Neuronal stem cell (in vitro differentiated cells): ENCODE results near the gene LRP11.

ENCODE experiments used
- DNase-seq: peaks from one replicate; pipeline ENCODE4 v3.0.0-alpha.2; 2013; ENCODE audit warnings: low spot score
- H2AFZ ChIP-seq: one replicate; pipeline ENCODE4 v1.6.1; 2013; ENCODE audit warnings: mild to moderate bottlenecking, low read length, inconsistent platforms
- H2AK5ac ChIP-seq: 2 replicates; pipeline ENCODE4 v1.6.1; 2013; ENCODE audit warnings: low read depth, mild to moderate bottlenecking, inconsistent platforms, low read length, moderate library complexity, mixed read lengths
- H2BK120ac ChIP-seq: 2 replicates; pipeline ENCODE4 v1.6.1; 2013; ENCODE audit warnings: low read depth, mild to moderate bottlenecking, inconsistent platforms, low read length, moderate library complexity, mixed read lengths
- H2BK12ac ChIP-seq: one replicate; pipeline ENCODE4 v1.6.1; 2013; ENCODE audit warnings: low read length, inconsistent platforms
- H2BK15ac ChIP-seq: 2 replicates; pipeline ENCODE4 v1.6.1; 2013; ENCODE audit warnings: mild to moderate bottlenecking, low read length, inconsistent platforms, mixed read lengths
- H2BK5ac ChIP-seq: one replicate; pipeline ENCODE4 v1.6.1; 2013; ENCODE audit warnings: inconsistent platforms, mild to moderate bottlenecking, low read length, moderate library complexity
- H3K14ac ChIP-seq: one replicate; pipeline ENCODE4 v1.6.1; 2013; ENCODE audit warnings: low read length, inconsistent platforms
- H3K18ac ChIP-seq: 2 replicates; pipeline ENCODE4 v1.6.1; 2013; ENCODE audit warnings: low read length, inconsistent platforms
- H3K23ac ChIP-seq: 2 replicates; pipeline ENCODE4 v1.6.1; 2013; ENCODE audit warnings: low read depth, mild to moderate bottlenecking, mixed read lengths, low read length, inconsistent platforms; ENCODE audit not compliant: poor library complexity
- H3K27ac ChIP-seq: replicated peaks from 3 replicates; pipeline ENCODE4 v1.5.1; 2013; ENCODE audit warnings: low read length, inconsistent platforms
- H3K27me3 ChIP-seq, 3 experiments: 2 replicates each; pipeline ENCODE4 v1.6.1; 2013; ENCODE audit warnings: low read length in 3 of 3, mild to moderate bottlenecking in 2 of 3, inconsistent platforms in 1 of 3, low read depth in 1 of 3, mixed read lengths in 1 of 3, moderate library complexity in 1 of 3; ENCODE audit not compliant: control insufficient read depth in 3 of 3, insufficient read depth in 3 of 3
- H3K36me3 ChIP-seq, 2 donors: replicated peaks in 1 of 2; 2 replicates each; pipeline ENCODE4 v1.6.1; 2013; ENCODE audit warnings: low read length in 2 of 2; ENCODE audit not compliant: control insufficient read depth in 2 of 2, insufficient read depth in 2 of 2
- H3K4ac ChIP-seq: 2 replicates; pipeline ENCODE4 v1.6.1; 2013; ENCODE audit warnings: inconsistent platforms, mild to moderate bottlenecking, low read length, moderate library complexity
- H3K4me1 ChIP-seq, 2 donors: 1 replicate in 1 of 2; 2 replicates in 1 of 2; pipeline ENCODE4 v1.6.1; 2013; ENCODE audit warnings: low read length in 2 of 2, low read depth in 1 of 2; ENCODE audit not compliant: control insufficient read depth in 2 of 2, insufficient read depth in 1 of 2
- H3K4me2 ChIP-seq: one replicate; pipeline ENCODE4 v1.6.1; 2013; ENCODE audit warnings: mild to moderate bottlenecking, low read length, inconsistent platforms; ENCODE audit not compliant: insufficient read depth, poor library complexity, severe bottlenecking
- H3K4me3 ChIP-seq, 2 donors: 2 replicates each; pipeline ENCODE4 v1.5.1; 2013; ENCODE audit warnings: low read length in 2 of 2, mild to moderate bottlenecking in 2 of 2, inconsistent platforms in 1 of 2, moderate library complexity in 1 of 2
- H3K79me1 ChIP-seq: one replicate; pipeline ENCODE4 v1.6.1; 2013; ENCODE audit warnings: low read depth, mild to moderate bottlenecking, inconsistent platforms, low read length, moderate library complexity
- H3K9ac ChIP-seq: one replicate; pipeline ENCODE4 v1.6.1; 2013; ENCODE audit warnings: mild to moderate bottlenecking, low read depth, low read length, inconsistent platforms; ENCODE audit not compliant: poor library complexity
- H3K9me3 ChIP-seq, 2 donors: replicated peaks in 1 of 2; 2 replicates each; pipeline versions ENCODE3 to v1.6.1; 2013; ENCODE audit warnings: low read length in 2 of 2, mild to moderate bottlenecking in 2 of 2, inconsistent platforms in 1 of 2, low read depth in 1 of 2, mixed read lengths in 1 of 2, moderate library complexity in 1 of 2; ENCODE audit not compliant: control insufficient read depth in 2 of 2, insufficient read depth in 1 of 2
- H4K8ac ChIP-seq: one replicate; pipeline ENCODE4 v1.6.1; 2013; ENCODE audit warnings: low read depth, mild to moderate bottlenecking, inconsistent platforms, low read length, moderate library complexity
- H4K91ac ChIP-seq: one replicate; pipeline ENCODE4 v1.6.1; 2013; ENCODE audit warnings: low read length, low read depth, mild to moderate bottlenecking, inconsistent platforms; ENCODE audit not compliant: poor library complexity
- WGBS, 2 donors: extraction: QIAGEN DNeasy Blood & Tissue Kit; methylation state at CpG; one replicate each; pipeline ENCODE4 v1.1.7; 2013; ENCODE audit warnings: missing lambda C conversion rate in 2 of 2, mixed read lengths in 1 of 2; ENCODE audit not compliant: insufficient read length in 2 of 2, insufficient replicate concordance in 1 of 2; ENCODE audit errors: extremely low coverage in 2 of 2; 5-methylcytosine and 5-hydroxymethylcytosine counted together

The LRP11 gene

GRCh38 chr6:149782337-149782736 lies 81.8 kb downstream of the LRP11 start:
- H3K9ac ChIP-seq, result no peak overlapping the region
- no peak overlapping the region for H3K23ac ChIP-seq
- no peaks in the 10 kb centered on the region for H3K4me1 ChIP-seq
- H3K4me3 ChIP-seq, result no peak overlapping the region
- no peaks in the 10 kb centered on the region for H3K9me3 ChIP-seq
- H3K27ac ChIP-seq, result no peak overlapping the region
- H2BK12ac ChIP-seq, result no peak overlapping the region
- no peak overlapping the region for H2AFZ ChIP-seq
- H3K18ac ChIP-seq, result no peak overlapping the region
- no peak overlapping the region for H3K4ac ChIP-seq
- no peak overlapping the region for H2AK5ac ChIP-seq
- no peak overlapping the region for H4K91ac ChIP-seq
- H3K14ac ChIP-seq, result no peak overlapping the region
- no peak overlapping the region for H2BK15ac ChIP-seq
- H2BK5ac ChIP-seq, result no peak overlapping the region
- peaks cover 4 to 46% of the 10 kb centered on the region in 2 donors for H3K36me3 ChIP-seq
- no peaks in the 10 kb centered on the region for H3K27me3 ChIP-seq
- no peak overlapping the region for H3K4me2 ChIP-seq
- H4K8ac ChIP-seq, result no peak overlapping the region
- WGBS, 2 donors, result no CpG with 5 or more reads among the region's 2 CpGs
- H3K79me1 ChIP-seq, result no peaks in the 10 kb centered on the region
- no peak for DNase-seq
- H2BK120ac ChIP-seq, result no peak overlapping the region

- no peaks in the 10 kb centered on the region for H3K9me3 ChIP-seq
- H3K23ac ChIP-seq, result no peak overlapping the region
- DNase-seq, result no peak
- no peaks in the 10 kb centered on the region for H3K4me1 ChIP-seq
- no peak overlapping the region for H2BK120ac ChIP-seq
- no peak overlapping the region for H2BK12ac ChIP-seq
- no peak overlapping the region for H2BK15ac ChIP-seq
- no peak overlapping the region for H3K18ac ChIP-seq
- no peak overlapping the region for H4K8ac ChIP-seq
- no peak overlapping the region for H2BK5ac ChIP-seq
- no peaks in the 10 kb centered on the region for H3K79me1 ChIP-seq
- no peaks in the 10 kb centered on the region for H3K27me3 ChIP-seq
- no peak overlapping the region for H3K9ac ChIP-seq
- H3K4ac ChIP-seq, result no peak overlapping the region
- H2AK5ac ChIP-seq, result no peak overlapping the region
- H3K4me3 ChIP-seq, result no peak overlapping the region
- H2AFZ ChIP-seq, result no peak overlapping the region
- no peak overlapping the region for H4K91ac ChIP-seq
- no peak overlapping the region for H3K14ac ChIP-seq
- H3K36me3 ChIP-seq, result peaks cover 4 to 52% of the 10 kb centered on the region in 2 donors
- no peak overlapping the region for H3K27ac ChIP-seq
- no peak overlapping the region for H3K4me2 ChIP-seq
These were observed 82.4 kb downstream of the LRP11 start for GRCh38 chr6:149781715-149782114.

- Histone ChIP-seq H4K91ac (no peak overlapping the region), H2BK12ac (no peak overlapping the region), H3K9ac (no peak overlapping the region), H3K27me3 (no peaks in the 10 kb centered on the region), H2AFZ (no peak overlapping the region), H3K27ac (no peak overlapping the region), H3K23ac (no peak overlapping the region), H3K4me3 (no peak overlapping the region), H3K79me1 (no peaks in the 10 kb centered on the region), H2BK120ac (no peak overlapping the region), H3K9me3 (no peaks in the 10 kb centered on the region), H3K4me1 (no peaks in the 10 kb centered on the region), H3K18ac (no peak overlapping the region), H2BK5ac (no peak overlapping the region), H3K14ac (no peak overlapping the region), H2AK5ac (no peak overlapping the region), H3K4ac (no peak overlapping the region), H4K8ac (no peak overlapping the region), H3K4me2 (no peak overlapping the region), H3K36me3 (peaks cover 4 to 67% of the 10 kb centered on the region in 2 donors), H2BK15ac (no peak overlapping the region)
- no CpG with 5 or more reads among the region's 2 CpGs for WGBS, 2 donors
- no peak for DNase-seq
These were observed 84.6 kb downstream of the LRP11 start for GRCh38 chr6:149779644-149779963.

GRCh38 chr6:149777624-149778023 lies 86.5 kb downstream of the LRP11 start:
- Histone ChIP-seq H2AFZ (no peak overlapping the region), H3K14ac (no peak overlapping the region), H3K23ac (no peak overlapping the region), H3K79me1 (no peaks in the 10 kb centered on the region), H2BK12ac (no peak overlapping the region), H3K9me3 (peaks cover 0 to 2% of the 10 kb centered on the region in 2 donors), H2BK5ac (no peak overlapping the region), H3K4me3 (no peak overlapping the region), H3K4me1 (no peaks in the 10 kb centered on the region), H2BK120ac (no peak overlapping the region), H3K27ac (no peak overlapping the region), H4K8ac (no peak overlapping the region), H3K9ac (no peak overlapping the region), H2AK5ac (no peak overlapping the region), H3K18ac (no peak overlapping the region), H3K27me3 (no peaks in the 10 kb centered on the region), H2BK15ac (no peak overlapping the region), H4K91ac (no peak overlapping the region), H3K4ac (no peak overlapping the region), H3K36me3 (peaks cover 2 to 68% of the 10 kb centered on the region in 2 donors), H3K4me2 (no peak overlapping the region)
- DNase-seq, result no peak
- no CpG with 5 or more reads among the region's 1 CpG for WGBS, 2 donors
